T-helper 17 cell (primary cell): ENCODE measurements around the gene MUC21. TPM values are rescaled to one million over a fixed set of nuclear protein-coding genes. Genes with fewer than 3 reads are reported as not detected.
"Not testable (repeated sequence)": the region's sequence is repeated elsewhere in the genome, so short reads cannot be mapped to it uniquely, and the experiment has no call there.

Experiments used
- ATAC-seq: fragments of 150-1000 bp; cut with Tn5 transposase; 2 replicates; pipeline ENCODE4 v1.10.0; 2021; ENCODE audit warnings: mild to moderate bottlenecking, moderate library complexity
- DNase-seq, 3 donors: peaks; one replicate each; pipeline versions ENCODE4 v3.0.0 to v3.0.0-alpha.2; 2020 to 2021
- H3K9me3 ChIP-seq: one replicate; pipeline ENCODE4 v1.7.0; 2013; ENCODE audit warnings: low read length, mild to moderate bottlenecking; ENCODE audit not compliant: control insufficient read depth, poor library complexity, severe bottlenecking
- H3K27ac Mint-ChIP-seq: one replicate; pipeline ENCODE4 v1.8.0; 2022; ENCODE audit warnings: mild to moderate bottlenecking, moderate library complexity, mixed read lengths
- H3K27me3 Mint-ChIP-seq: one replicate; pipeline ENCODE4 v1.8.0; 2022; ENCODE audit warnings: mixed read lengths
- H3K36me3 Mint-ChIP-seq: one replicate; pipeline ENCODE4 v1.8.0; 2022; ENCODE audit warnings: low read depth, mixed read lengths
- H3K4me1 Mint-ChIP-seq: one replicate; pipeline ENCODE4 v1.8.0; 2022; ENCODE audit warnings: mild to moderate bottlenecking, mixed read lengths
- H3K4me3 Mint-ChIP-seq: one replicate; pipeline ENCODE4 v1.8.0; 2022; ENCODE audit warnings: mild to moderate bottlenecking, moderate library complexity, mixed read lengths
- total RNA-seq, 4 donors: library from RNA in 2 of 4; stranded (reverse) in 2 of 4; gene quantifications; one replicate each; pipeline ENCODE4 v1.2.3 and lab custom pipeline; 2022 to 2026

MUC21 gene
- total RNA-seq, 2 donors from 2014 or later = not detected

DNA sequence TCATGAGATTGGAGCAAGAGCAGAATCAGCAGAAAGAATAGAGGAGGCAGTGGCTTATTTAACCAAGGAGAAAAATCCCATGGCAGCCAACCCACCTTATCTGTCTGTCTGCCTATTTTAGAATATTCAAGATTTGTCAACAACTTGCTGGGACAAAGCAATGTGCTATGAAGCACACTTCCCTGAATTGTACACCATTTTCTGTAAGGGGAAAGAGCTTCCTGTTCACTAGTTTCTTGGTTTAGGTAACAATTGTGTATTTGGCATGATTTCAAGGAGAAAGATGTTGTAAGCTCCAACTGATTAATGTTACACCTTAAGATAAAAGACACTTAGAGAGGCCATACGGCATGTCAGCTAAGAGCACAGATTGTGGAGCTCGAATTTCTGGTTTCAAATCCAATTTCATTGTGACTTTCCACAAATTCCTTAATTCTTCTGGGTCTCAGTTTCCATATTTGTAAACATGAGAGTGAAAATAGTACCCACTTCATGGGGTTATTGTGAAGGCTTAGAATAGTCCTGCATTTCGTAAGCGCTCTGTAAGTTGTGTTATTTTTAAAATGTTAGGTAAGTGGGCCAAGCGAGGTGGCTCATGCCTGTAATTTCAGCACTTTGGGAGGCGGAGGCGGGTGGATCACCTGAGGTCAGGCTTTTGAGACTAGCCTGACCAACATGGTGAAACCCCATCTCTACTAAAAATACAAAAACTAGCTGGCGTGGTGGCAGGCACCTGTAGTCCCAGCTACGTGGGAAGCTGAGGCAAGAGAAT lies 21.9 kb downstream of the MUC21 start:
- Mint-ChIP-seq H3K4me1 (peaks cover 5% of the 10 kb centered on the region), H3K36me3 (peaks cover 2% of the 10 kb centered on the region), H3K27ac (no peak overlapping the region), H3K27me3 (peaks cover 60% of the 10 kb centered on the region), H3K4me3 (no peak overlapping the region)
- ATAC-seq (no peak), DNase-seq (no peak)
- H3K9me3 ChIP-seq = no peaks in the 10 kb centered on the region

GRCh38 chr6:31007694-31008093 lies 24.2 kb downstream of the MUC21 start:
- DNase-seq (no peak), ATAC-seq (no peak)
- no peaks in the 10 kb centered on the region for H3K9me3 ChIP-seq
- H3K27ac Mint-ChIP-seq = no peak overlapping the region
- peaks cover 3% of the 10 kb centered on the region for H3K36me3 Mint-ChIP-seq
- no peak overlapping the region for H3K4me3 Mint-ChIP-seq
- H3K27me3 Mint-ChIP-seq = peaks cover 72% of the 10 kb centered on the region
- peaks cover 5% of the 10 kb centered on the region for H3K4me1 Mint-ChIP-seq

DNA sequence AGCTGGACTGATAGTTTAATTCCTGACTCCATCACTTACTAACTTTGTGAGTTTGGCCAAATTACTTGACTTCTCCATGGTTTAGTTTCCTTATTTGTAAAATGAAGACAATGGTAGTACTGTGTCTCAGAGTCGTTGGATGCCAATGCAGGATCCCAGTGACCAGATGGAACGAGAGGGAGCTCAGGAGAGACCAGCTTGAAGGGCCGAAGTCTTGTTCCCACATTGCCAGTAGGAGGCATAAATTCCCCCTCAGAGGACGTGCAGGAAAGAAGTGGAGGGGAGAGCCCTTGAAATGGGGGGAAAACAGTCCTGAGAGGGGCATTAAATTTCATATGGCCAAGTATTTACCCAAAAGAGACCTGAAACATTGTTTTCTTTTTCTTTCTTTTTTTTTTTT lies 24.6 kb downstream of the MUC21 start:
- H3K4me3 Mint-ChIP-seq = no peak overlapping the region
- peaks cover 3% of the 10 kb centered on the region for H3K4me1 Mint-ChIP-seq
- no peaks in the 10 kb centered on the region for H3K9me3 ChIP-seq
- H3K36me3 Mint-ChIP-seq = peaks cover 3% of the 10 kb centered on the region
- no peak for DNase-seq
- H3K27me3 Mint-ChIP-seq = peaks cover 72% of the 10 kb centered on the region
- no peak for ATAC-seq
- no peak overlapping the region for H3K27ac Mint-ChIP-seq

- Mint-ChIP-seq H3K27ac (no peak overlapping the region), H3K36me3 (peaks cover 3% of the 10 kb centered on the region), H3K27me3 (peaks cover 77% of the 10 kb centered on the region), H3K4me1 (peaks cover 3% of the 10 kb centered on the region), H3K4me3 (no peak overlapping the region)
- no peak for ATAC-seq
- no peak for DNase-seq
- H3K9me3 ChIP-seq = no peaks in the 10 kb centered on the region
Measured at GRCh38 chr6:31009731-31010130, 26.2 kb downstream of the MUC21 start.

DNA sequence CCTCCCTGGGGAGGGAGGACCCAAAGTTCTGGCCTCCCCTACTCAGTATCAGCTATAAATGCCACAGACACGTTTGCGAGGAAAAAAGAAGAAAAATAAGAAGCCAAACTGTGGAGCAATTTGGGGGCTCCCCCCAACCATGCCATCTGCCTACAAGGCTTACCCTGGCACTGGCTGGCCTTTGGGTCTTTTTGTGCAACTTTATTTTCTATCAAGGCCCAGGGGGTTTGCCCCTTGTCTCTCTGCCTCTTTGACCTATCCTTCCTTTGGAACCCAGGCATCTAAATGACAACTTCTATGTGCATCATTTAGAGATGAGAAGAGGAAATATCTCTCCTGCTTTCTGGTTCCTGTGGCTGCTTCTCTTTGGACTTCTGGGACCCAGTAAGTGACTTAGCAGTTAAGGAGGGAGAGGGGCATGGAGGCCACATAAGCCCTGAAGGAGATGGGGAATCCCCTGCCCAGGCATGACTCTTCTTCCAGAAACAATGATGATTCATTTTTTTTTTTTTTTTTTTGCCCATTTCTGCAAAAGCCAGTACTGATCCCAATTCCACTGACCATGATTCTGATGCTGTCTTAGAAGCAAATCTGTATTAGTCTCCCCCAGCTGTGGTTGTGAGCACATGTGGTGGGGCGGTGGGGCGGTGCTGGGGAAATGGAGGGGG lies 27.0 kb downstream of the MUC21 start, which contains the start of gene MUC22:
Gene MUC22, plus strand, starts transcription at position 82 of the 668 bp plus-strand sequence. Its CDS starts 233 bp downstream, at position 315.
- no peak for DNase-seq
- peaks cover 3% of the 10 kb centered on the region for H3K36me3 Mint-ChIP-seq
- H3K27me3 Mint-ChIP-seq = peaks cover 69% of the 10 kb centered on the region
- no peak within 1 kb of the TSS for H3K27ac Mint-ChIP-seq
- peaks cover 3% of the 10 kb centered on the region for H3K4me1 Mint-ChIP-seq
- no peak within 1 kb of the TSS for H3K4me3 Mint-ChIP-seq
- ATAC-seq = no peak
- no peaks in the 10 kb centered on the region for H3K9me3 ChIP-seq

GRCh38 chr6:31011153-31011552 lies 27.6 kb downstream of the MUC21 start:
- no peaks in the 10 kb centered on the region for H3K9me3 ChIP-seq
- Mint-ChIP-seq H3K4me3 (no peak overlapping the region), H3K27ac (no peak overlapping the region), H3K36me3 (peaks cover 3% of the 10 kb centered on the region), H3K4me1 (peaks cover 3% of the 10 kb centered on the region), H3K27me3 (peaks cover 63% of the 10 kb centered on the region)
- no peak for DNase-seq
- no peak for ATAC-seq

- no peak for DNase-seq
- H3K4me3 Mint-ChIP-seq = no peak overlapping the region
- H3K4me1 Mint-ChIP-seq = no peaks in the 10 kb centered on the region
Measured at GRCh38 chr6:31016659-31017299, 33.3 kb downstream of the MUC21 start.

GRCh38 chr6:31017436-31017835 lies 33.9 kb downstream of the MUC21 start:
- H3K27me3 Mint-ChIP-seq = peaks cover 39% of the 10 kb centered on the region
- not testable (repeated sequence) for H3K4me1 Mint-ChIP-seq, H3K4me3 Mint-ChIP-seq, H3K27ac Mint-ChIP-seq, H3K36me3 Mint-ChIP-seq, DNase-seq, H3K9me3 ChIP-seq, ATAC-seq

More at GRCh38 chr6:31016659-31017299, 33.3 kb downstream of the MUC21 start:
- no peak for ATAC-seq
- Mint-ChIP-seq H3K27ac (no peak overlapping the region), H3K27me3 (peaks cover 41% of the 10 kb centered on the region), H3K36me3 (peaks cover 2% of the 10 kb centered on the region)
- H3K9me3 ChIP-seq = no peaks in the 10 kb centered on the region

DNA sequence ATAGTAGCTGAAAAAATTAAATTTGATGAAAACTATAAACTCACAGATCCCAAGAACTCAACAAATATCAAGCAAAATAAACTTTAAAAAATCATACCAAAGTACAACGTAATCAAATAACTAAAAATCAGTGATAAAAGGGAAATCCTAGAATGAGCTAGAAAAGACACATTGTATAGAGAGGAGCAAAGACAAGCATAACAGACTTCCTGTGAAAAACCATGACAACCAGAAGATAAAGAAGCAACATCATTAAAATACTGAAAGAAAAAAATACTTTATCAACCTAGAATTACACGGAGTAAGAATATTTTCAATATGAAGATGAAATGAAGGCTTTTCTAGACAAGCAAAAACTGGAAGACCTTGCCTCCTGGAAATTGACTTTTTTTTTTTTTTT lies 36.5 kb downstream of the MUC21 start:
- H3K27me3 Mint-ChIP-seq = peaks cover 33% of the 10 kb centered on the region
- ATAC-seq (no peak), DNase-seq (no peak)
- no peaks in the 10 kb centered on the region for H3K4me1 Mint-ChIP-seq
- H3K36me3 Mint-ChIP-seq = peaks cover 2% of the 10 kb centered on the region
- no peaks in the 10 kb centered on the region for H3K9me3 ChIP-seq
- H3K4me3 Mint-ChIP-seq = no peak overlapping the region
- H3K27ac Mint-ChIP-seq = no peak overlapping the region

GRCh38 chr6:31020631-31021255 lies 37.2 kb downstream of the MUC21 start:
- not testable (repeated sequence) for DNase-seq, H3K9me3 ChIP-seq, H3K27ac Mint-ChIP-seq, H3K4me1 Mint-ChIP-seq, ATAC-seq, H3K4me3 Mint-ChIP-seq, H3K36me3 Mint-ChIP-seq
- H3K27me3 Mint-ChIP-seq = peaks cover 38% of the 10 kb centered on the region

DNA sequence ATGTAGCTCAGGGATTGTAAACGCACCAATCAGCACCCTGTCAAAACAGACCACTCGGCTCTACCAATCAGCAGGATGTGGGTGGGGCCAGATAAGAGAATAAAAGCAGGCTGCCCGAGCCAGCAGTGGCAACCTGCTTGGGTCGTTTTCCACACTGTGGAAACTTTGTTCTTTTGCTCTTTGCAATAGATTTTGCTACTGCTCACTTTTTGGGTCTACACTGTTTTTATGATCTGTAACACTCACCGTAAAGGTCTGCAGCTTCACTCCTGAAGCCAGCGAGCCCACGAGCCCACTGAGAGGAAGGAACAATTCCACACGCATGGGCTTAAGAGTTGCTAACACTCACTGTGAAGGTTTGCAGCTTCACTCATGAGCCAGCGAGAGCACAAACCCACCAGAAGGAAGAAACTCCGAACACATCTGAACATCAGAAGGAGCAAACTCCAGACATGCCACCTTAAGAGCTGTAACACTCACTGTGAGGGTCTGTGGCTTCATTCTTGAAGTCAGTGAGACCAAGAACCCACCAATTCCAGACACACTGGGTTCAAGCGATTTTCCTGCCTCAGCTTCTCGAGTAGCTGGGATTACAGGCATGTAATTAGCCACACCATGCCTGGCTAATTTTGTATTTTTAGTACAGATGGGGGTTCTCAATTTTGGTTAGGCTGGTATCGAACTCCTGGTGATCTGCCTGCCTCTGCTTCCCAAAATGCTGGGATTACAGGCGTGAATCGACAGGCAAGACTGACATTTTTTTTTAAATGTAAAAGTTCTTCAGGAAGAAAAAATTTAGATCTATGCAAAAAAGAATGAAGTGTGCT lies 38.4 kb downstream of the MUC21 start:
- H3K27ac Mint-ChIP-seq, H3K4me1 Mint-ChIP-seq, H3K9me3 ChIP-seq, H3K36me3 Mint-ChIP-seq, H3K4me3 Mint-ChIP-seq, DNase-seq, ATAC-seq: not testable (repeated sequence)
- peaks cover 49% of the 10 kb centered on the region for H3K27me3 Mint-ChIP-seq

GRCh38 chr6:31025595-31025994 lies 42.1 kb downstream of the MUC21 start:
- no peaks in the 10 kb centered on the region for H3K4me1 Mint-ChIP-seq
- no peak overlapping the region for H3K27ac Mint-ChIP-seq
- no peak for DNase-seq
- peaks cover 3% of the 10 kb centered on the region for H3K36me3 Mint-ChIP-seq
- peaks cover 62% of the 10 kb centered on the region for H3K27me3 Mint-ChIP-seq
- no peak overlapping the region for H3K4me3 Mint-ChIP-seq
- H3K9me3 ChIP-seq = no peaks in the 10 kb centered on the region
- no peak for ATAC-seq
